ENCODE results near the gene MED23. TPM values are rescaled to one million over a fixed set of nuclear protein-coding genes. Genes with fewer than 3 reads are reported as not detected.

MED23 gene
- total and polyA plus RNA-seq, 9 of the 15 experiments (the other 6 are each of a cell fraction or from before 2014, with no cell fraction given) = 13.7 to 61.2 (median 27.2) TPM

GRCh38 chr6:131669891-131670290, 41.8 kb upstream of the MED23 start:
- no peak overlapping the region for H3K4me2 ChIP-seq (ENCODE audit: insufficient read depth, low read length)
- no peak overlapping the region for H3K9ac ChIP-seq (ENCODE audit: insufficient read depth in 1 of 2, low read depth in 2 of 2, low read length in 2 of 2)
- no peaks in the 10 kb centered on the region for H3K9me1 ChIP-seq (ENCODE audit: control insufficient read depth, insufficient read depth, low read length)
- in situ Hi-C loops (cut with MboI) = no loop called here
- FAIRE-seq (no peak), DNase-seq (ENCODE audit: extremely low read depth in 1 of 4, low spot score in 3 of 4) (no peak), ATAC-seq (no peak)
- BruUV-seq (replicated peaks) = no TSS peak
- intact Hi-C loops (cut with micrococcal nuclease) = no loop called here
- 46% methylated on average over 1 of the region's 1 CpG for WGBS (ENCODE audit: insufficient coverage, low coverage, missing lambda C conversion rate)
- no peaks in the 10 kb centered on the region for H4K20me1 ChIP-seq (replicated peaks; ENCODE audit: control insufficient read depth, insufficient read depth, low read length)
- CTCF ChIA-PET (ENCODE audit: low intra/inter-chr PET ratio) = no interaction called here
- H2AFZ ChIP-seq (ENCODE audit: low read depth, low read length) = no peak overlapping the region
- H3K27me3 ChIP-seq (ENCODE audit: control insufficient read depth in 2 of 2, insufficient read depth in 2 of 2, low read length in 2 of 2) = no peaks in the 10 kb centered on the region
- POLR2A ChIA-PET = interaction anchor here (0.7 to 2.8 kb wide), 3 partner anchors 10 to 361 kb away, joined by 3 to 18 read pairs (median 4); no protein-coding TSS in a partner anchor
- H3K36me3 ChIP-seq (ENCODE audit: control insufficient read depth, insufficient read depth, low read length) = peaks cover 27% of the 10 kb centered on the region; the same call in 2 of the 3 replicates
- H3K9me3 ChIP-seq (replicated peaks; ENCODE audit: control insufficient read depth, insufficient read depth, low read depth, low read length) = no peaks in the 10 kb centered on the region
- TF ChIP-seq FOXP1 (CRISPR knock-in tag; IDR thresholded peaks at IDR 0.05) (no peak), SRF (CRISPR knock-in tag; IDR thresholded peaks at IDR 0.05) (no peak), MED1 (CRISPR knock-in tag; IDR thresholded peaks at IDR 0.05; ENCODE audit: borderline replicate concordance) (no peak), FOXJ2 (tag; IDR thresholded peaks at IDR 0.05) (no peak), ASH1L (IDR thresholded peaks at IDR 0.05; ENCODE audit: borderline replicate concordance, low read depth, partially characterized antibody) (no peak), LEF1 (IDR thresholded peaks at IDR 0.05) (no peak), PYGO2 (tag; IDR thresholded peaks at IDR 0.05) (no peak), RBM34 (IDR thresholded peaks at IDR 0.05; ENCODE audit: borderline replicate concordance, insufficient read depth, low read length) (no peak), GATAD2B (IDR thresholded peaks at IDR 0.05; ENCODE audit: borderline replicate concordance) (no peak), CBFB (CRISPR knock-in tag; IDR thresholded peaks at IDR 0.05) (no peak), HDAC6 (IDR thresholded peaks at IDR 0.05; ENCODE audit: low read depth, low read length) (no peak), MXD1 (CRISPR knock-in tag; IDR thresholded peaks at IDR 0.05; ENCODE audit: borderline replicate concordance, poor library complexity, severe bottlenecking) (no peak), PPARD (CRISPR knock-in tag; IDR thresholded peaks at IDR 0.05) (no peak), BDP1 (IDR thresholded peaks at IDR 0.05; ENCODE audit: insufficient read depth, insufficient read length) (no peak), RBBP5 (IDR thresholded peaks at IDR 0.05; ENCODE audit: borderline replicate concordance, insufficient read depth, low read length, poor library complexity, severe bottlenecking) (no peak), ZFPM2 (CRISPR knock-in tag; IDR thresholded peaks at IDR 0.05) (no peak)
- H3K79me2 ChIP-seq (ENCODE audit: control insufficient read depth, insufficient read depth, low read length) = no peaks in the 10 kb centered on the region; the same call in 2 of the 3 replicates
- no peak overlapping the region for H3K27ac ChIP-seq (ENCODE audit: extremely low read depth, low read depth, low read length)
- H3K4me3 ChIP-seq = no peak overlapping the region
- H3K4me1 ChIP-seq (replicated peaks in 1 of 2; ENCODE audit: control insufficient read depth in 2 of 2, insufficient read depth in 2 of 2, low read length in 2 of 2) = no peaks in the 10 kb centered on the region
